Natural killer cell (primary cell): ENCODE results near the gene CCDC86. TPM values are rescaled to one million over a fixed set of nuclear protein-coding genes. Genes with fewer than 3 reads are reported as not detected.

Experiments
- ATAC-seq, 3 donors: fragments of 150-1000 bp in 2 of 3; fragments of 200-7000 bp in 1 of 3; cut with Tn5 transposase; 1 replicate in 1 of 3; 2 replicates in 2 of 3; pipeline ENCODE4 v1.10.0; 2021; ENCODE audit warnings: mild to moderate bottlenecking in 2 of 3, moderate library complexity in 2 of 3
- DNase-seq, 2 donors: peaks; one replicate each; pipeline versions ENCODE4 v3.0.0 to v3.0.0-alpha.2; 2013 to 2021; ENCODE audit warnings: mixed read lengths in 1 of 2
- H3K27ac ChIP-seq: one replicate; pipeline ENCODE4 v1.5.1; 2013; ENCODE audit warnings: mild to moderate bottlenecking, low read length
- H3K27me3 ChIP-seq: one replicate; pipeline ENCODE4 v1.6.1; 2013; ENCODE audit warnings: low read length; ENCODE audit not compliant: control insufficient read depth, insufficient read depth
- H3K36me3 ChIP-seq: one replicate; pipeline ENCODE4 v1.6.1; 2013; ENCODE audit warnings: low read length; ENCODE audit not compliant: control insufficient read depth, insufficient read depth
- H3K4me1 ChIP-seq: one replicate; pipeline ENCODE4 v1.6.1; 2013; ENCODE audit warnings: low read length; ENCODE audit not compliant: control insufficient read depth, insufficient read depth
- H3K4me3 ChIP-seq: one replicate; pipeline ENCODE4 v1.5.1; 2013; ENCODE audit warnings: low read length
- H3K9me3 ChIP-seq: one replicate; pipeline ENCODE4 v1.6.1; 2013; ENCODE audit warnings: low read length; ENCODE audit not compliant: control insufficient read depth, insufficient read depth
- H3K27ac Mint-ChIP-seq, 2 donors: one replicate each; pipeline ENCODE4 v1.8.0; 2022; ENCODE audit warnings: mild to moderate bottlenecking in 2 of 2, mixed read lengths in 2 of 2, moderate library complexity in 1 of 2
- H3K27me3 Mint-ChIP-seq, 2 donors: one replicate each; pipeline ENCODE4 v1.8.0; 2022; ENCODE audit warnings: low read depth in 2 of 2, mixed read lengths in 2 of 2
- H3K36me3 Mint-ChIP-seq: one replicate; pipeline ENCODE4 v1.8.0; 2022; ENCODE audit warnings: mixed read lengths
- H3K4me1 Mint-ChIP-seq, 2 donors: one replicate each; pipeline ENCODE4 v1.8.0; 2022; ENCODE audit warnings: mixed read lengths in 2 of 2
- H3K4me3 Mint-ChIP-seq: one replicate; pipeline ENCODE4 v1.8.0; 2022; ENCODE audit warnings: mild to moderate bottlenecking, moderate library complexity, mixed read lengths
- H3K9me3 Mint-ChIP-seq, 2 donors: one replicate each; pipeline ENCODE4 v1.8.0; 2022; ENCODE audit warnings: mixed read lengths in 2 of 2
- WGBS: methylation state at CpG from one replicate; pipeline ENCODE4 v1.1.7; 2013; ENCODE audit warnings: missing lambda C conversion rate; ENCODE audit not compliant: insufficient coverage; 5-methylcytosine and 5-hydroxymethylcytosine counted together
- intact Hi-C: fragments of 100-400 bp; cut with micrococcal nuclease; formaldehyde crosslinking; loops from one replicate; pipeline ENCODE4 v1.14.2; 2022
- total RNA-seq, 4 donors: library from RNA; stranded (reverse); fragments of 120-200 nt in 1 of 4; gene quantifications; one replicate each; pipeline versions ENCODE4 v1.2.3 to v1.2.4, GENCODE V29; 2013 to 2022
- TF ChIP-seq, protein P1 (sequence below): fragments of 200-600 bp; IDR thresholded peaks from one replicate; pipeline ENCODE4 v1.8.0; 2022; ENCODE audit warnings: antibody characterized with exemption

Gene CCDC86
- total RNA-seq, 3 donors from 2014 or later (not counting 1 experiment from before 2014, with no cell fraction given) = 10.6 to 12.5 (median 10.7) TPM

GRCh38 chr11:60797846-60798630, 43.9 kb upstream of the CCDC86 start:
- WGBS = 91% methylated on average over 15 of the region's 17 CpGs
- H3K4me3 Mint-ChIP-seq = no peak overlapping the region

DNA sequence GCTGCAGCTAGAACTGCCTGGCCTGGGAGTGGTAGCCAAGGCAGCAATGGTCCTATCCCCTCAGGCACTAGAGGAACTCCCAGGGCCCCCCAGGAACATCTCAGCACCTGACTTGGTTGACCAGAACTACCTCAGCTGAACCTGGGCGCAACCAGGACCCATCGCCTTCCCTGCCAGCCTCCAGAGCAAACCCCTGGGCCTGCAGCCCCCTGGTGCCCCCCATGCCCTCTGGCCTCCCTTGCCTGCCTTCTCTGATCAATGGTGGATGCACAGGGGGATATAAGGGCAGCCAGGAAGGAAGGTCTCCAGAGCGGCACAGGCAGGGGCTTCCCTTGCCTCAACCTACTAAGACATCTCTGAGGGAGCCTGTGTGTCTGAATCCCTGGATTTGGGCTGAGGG, 43.3 kb upstream of the CCDC86 start:
- Mint-ChIP-seq H3K27ac (no peak overlapping the region), H3K27me3 (peaks cover 2 to 7% of the 10 kb centered on the region in 2 donors), H3K4me1 (no peaks in the 10 kb centered on the region), H3K36me3 (no peaks in the 10 kb centered on the region), H3K4me3 (no peak overlapping the region), H3K9me3 (no peaks in the 10 kb centered on the region)
- Histone ChIP-seq H3K4me3 (no peak overlapping the region), H3K27me3 (no peaks in the 10 kb centered on the region), H3K4me1 (no peaks in the 10 kb centered on the region), H3K36me3 (no peaks in the 10 kb centered on the region), H3K9me3 (no peaks in the 10 kb centered on the region), H3K27ac (no peak overlapping the region)
- DNase-seq = no peak
- TF ChIP-seq, protein P1, sequence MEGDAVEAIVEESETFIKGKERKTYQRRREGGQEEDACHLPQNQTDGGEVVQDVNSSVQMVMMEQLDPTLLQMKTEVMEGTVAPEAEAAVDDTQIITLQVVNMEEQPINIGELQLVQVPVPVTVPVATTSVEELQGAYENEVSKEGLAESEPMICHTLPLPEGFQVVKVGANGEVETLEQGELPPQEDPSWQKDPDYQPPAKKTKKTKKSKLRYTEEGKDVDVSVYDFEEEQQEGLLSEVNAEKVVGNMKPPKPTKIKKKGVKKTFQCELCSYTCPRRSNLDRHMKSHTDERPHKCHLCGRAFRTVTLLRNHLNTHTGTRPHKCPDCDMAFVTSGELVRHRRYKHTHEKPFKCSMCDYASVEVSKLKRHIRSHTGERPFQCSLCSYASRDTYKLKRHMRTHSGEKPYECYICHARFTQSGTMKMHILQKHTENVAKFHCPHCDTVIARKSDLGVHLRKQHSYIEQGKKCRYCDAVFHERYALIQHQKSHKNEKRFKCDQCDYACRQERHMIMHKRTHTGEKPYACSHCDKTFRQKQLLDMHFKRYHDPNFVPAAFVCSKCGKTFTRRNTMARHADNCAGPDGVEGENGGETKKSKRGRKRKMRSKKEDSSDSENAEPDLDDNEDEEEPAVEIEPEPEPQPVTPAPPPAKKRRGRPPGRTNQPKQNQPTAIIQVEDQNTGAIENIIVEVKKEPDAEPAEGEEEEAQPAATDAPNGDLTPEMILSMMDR = no peak
- intact Hi-C loops = no loop called here
- WGBS = 91% methylated on average over 3 of the region's 3 CpGs
- ATAC-seq = no peak

More at GRCh38 chr11:60797846-60798630, 43.9 kb upstream of the CCDC86 start:
- Mint-ChIP-seq H3K27ac (no peak overlapping the region), H3K4me1 (no peaks in the 10 kb centered on the region), H3K36me3 (no peaks in the 10 kb centered on the region), H3K9me3 (no peaks in the 10 kb centered on the region), H3K27me3 (peaks cover 2 to 7% of the 10 kb centered on the region in 2 donors)
- TF ChIP-seq, protein P1 = no peak
- Histone ChIP-seq H3K36me3 (no peaks in the 10 kb centered on the region), H3K4me3 (no peak overlapping the region), H3K9me3 (no peaks in the 10 kb centered on the region), H3K27ac (no peak overlapping the region), H3K4me1 (no peaks in the 10 kb centered on the region), H3K27me3 (no peaks in the 10 kb centered on the region)
- intact Hi-C loops = no loop called here
- DNase-seq = no peak
- no peak for ATAC-seq

GRCh38 chr11:60801194-60801593, 40.7 kb upstream of the CCDC86 start:
- DNase-seq = no peak
- no peak overlapping the region for H3K4me3 Mint-ChIP-seq
- H3K4me1 Mint-ChIP-seq = peaks cover 0 to 7% of the 10 kb centered on the region in 2 donors
- H3K27ac Mint-ChIP-seq = no peak overlapping the region
- WGBS = 90% methylated on average over 10 of the region's 10 CpGs
- H3K36me3 Mint-ChIP-seq = no peaks in the 10 kb centered on the region
- intact Hi-C loops = no loop called here
- H3K4me3 ChIP-seq = no peak overlapping the region
- H3K36me3 ChIP-seq = no peaks in the 10 kb centered on the region
- no peak overlapping the region for H3K27ac ChIP-seq
- H3K27me3 Mint-ChIP-seq = peaks cover 6 to 7% of the 10 kb centered on the region in 2 donors
- no peaks in the 10 kb centered on the region for H3K9me3 Mint-ChIP-seq
- TF ChIP-seq, protein P1 = no peak
- H3K27me3 ChIP-seq = no peaks in the 10 kb centered on the region
- H3K9me3 ChIP-seq = no peaks in the 10 kb centered on the region
- H3K4me1 ChIP-seq = no peaks in the 10 kb centered on the region
- ATAC-seq = no peak
